Immature natural killer cell (primary cell): ENCODE data around the gene OBSCN. TPM values are rescaled to one million over a fixed set of nuclear protein-coding genes. Genes with fewer than 3 reads are reported as not detected.

Source experiments
- DNase-seq, 3 donors: peaks; one replicate each; pipeline ENCODE4 v3.0.0; 2022; ENCODE audit warnings: mixed read lengths in 1 of 3
- H3K27ac Mint-ChIP-seq, 6 donors: one replicate each; pipeline ENCODE4 v1.8.0; 2020; ENCODE audit warnings: mixed read lengths in 6 of 6, mild to moderate bottlenecking in 5 of 6, inconsistent platforms in 4 of 6, moderate library complexity in 3 of 6
- H3K27me3 Mint-ChIP-seq, 3 donors: one replicate each; pipeline ENCODE4 v1.8.0; 2020 to 2021; ENCODE audit warnings: low read depth in 3 of 3, mild to moderate bottlenecking in 3 of 3, mixed read lengths in 3 of 3, moderate library complexity in 3 of 3, inconsistent platforms in 1 of 3
- H3K36me3 Mint-ChIP-seq, 3 donors: one replicate each; pipeline ENCODE4 v1.8.0; 2020; ENCODE audit warnings: mixed read lengths in 3 of 3, inconsistent platforms in 2 of 3, mild to moderate bottlenecking in 2 of 3
- H3K4me1 Mint-ChIP-seq, 2 donors: one replicate each; pipeline ENCODE4 v1.8.0; 2020; ENCODE audit warnings: inconsistent platforms in 2 of 2, mild to moderate bottlenecking in 2 of 2, mixed read lengths in 2 of 2, moderate library complexity in 1 of 2
- H3K4me3 Mint-ChIP-seq, 5 donors: one replicate each; pipeline ENCODE4 v1.8.0; 2020; ENCODE audit warnings: mild to moderate bottlenecking in 5 of 5, mixed read lengths in 5 of 5, inconsistent platforms in 3 of 5, moderate library complexity in 3 of 5
- H3K9me3 Mint-ChIP-seq, 6 donors: one replicate each; pipeline ENCODE4 v1.8.0; 2020; ENCODE audit warnings: mild to moderate bottlenecking in 6 of 6, mixed read lengths in 6 of 6, inconsistent platforms in 4 of 6, moderate library complexity in 3 of 6
- polyA plus RNA-seq, 3 donors: library from polyadenylated mRNA; unstranded; fragments of 300-500 nt; fragmentation: Illumina TruSeq; gene quantifications; one replicate each; pipeline ENCODE4 v1.2.3, GENCODE V29; 2021

The OBSCN gene
- polyA plus RNA-seq, 3 donors from 2014 or later = 0.19 to 1.9 TPM; not detected in 1

- Mint-ChIP-seq H3K27me3 (peaks cover 0 to 6% (median 3%) of the 10 kb centered on the region in 3 donors), H3K27ac (no peak overlapping the region), H3K36me3 (no peaks in the 10 kb centered on the region), H3K4me1 (peaks cover 0 to 10% of the 10 kb centered on the region in 2 donors), H3K4me3 (no peak overlapping the region), H3K9me3 (no peaks in the 10 kb centered on the region)
- no peak for DNase-seq
Observed at GRCh38 chr1:228276901-228277490, 69.2 kb downstream of the OBSCN start.

DNA sequence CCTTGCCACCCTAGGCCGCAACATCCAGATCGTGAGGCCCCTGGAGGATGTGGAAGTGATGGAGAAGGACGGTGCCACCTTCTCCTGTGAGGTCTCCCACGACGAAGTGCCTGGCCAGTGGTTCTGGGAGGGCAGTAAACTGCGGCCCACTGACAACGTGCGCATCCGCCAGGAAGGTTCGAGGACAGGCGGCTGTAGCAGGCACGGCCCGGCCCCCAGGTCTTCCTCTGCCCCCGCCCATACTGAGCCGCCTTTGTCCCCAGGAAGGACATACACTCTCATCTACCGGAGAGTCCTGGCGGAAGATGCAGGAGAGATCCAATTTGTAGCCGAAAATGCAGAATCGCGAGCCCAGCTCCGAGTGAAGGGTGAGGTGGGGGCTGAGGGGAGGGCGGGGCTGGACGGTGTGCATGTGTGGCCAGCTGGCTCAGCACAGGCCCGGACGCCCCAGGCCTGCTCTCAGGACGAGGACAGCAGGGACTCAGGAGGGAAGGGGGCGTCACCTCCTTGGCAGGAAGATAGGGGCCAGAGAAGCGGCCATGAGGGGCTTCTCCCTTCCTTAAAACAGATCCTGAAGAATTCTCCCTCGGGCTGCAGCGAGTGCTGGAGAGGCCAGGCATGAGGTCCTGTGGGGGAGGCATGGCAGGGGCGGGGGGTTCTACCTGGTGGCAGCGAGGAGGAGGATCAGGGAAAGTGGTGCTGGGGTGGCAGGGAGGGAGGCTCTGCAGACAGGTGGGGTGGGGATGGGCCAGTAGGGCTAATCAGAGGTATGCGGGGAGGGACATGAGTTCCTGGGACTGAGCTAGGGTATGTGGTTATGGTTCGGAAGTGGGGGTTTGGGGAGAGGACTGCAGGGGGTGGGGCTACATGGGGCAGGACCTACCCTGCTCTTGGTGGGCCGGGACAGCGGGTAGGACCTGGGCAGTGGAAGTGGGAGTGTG is 69.9 kb downstream of the OBSCN start:
- H3K9me3 Mint-ChIP-seq = no peaks in the 10 kb centered on the region
- peak overlapping the region in 3 of 5 donors; percentile 14 to 40 (median 35) for H3K4me3 Mint-ChIP-seq
- no peaks in the 10 kb centered on the region for H3K36me3 Mint-ChIP-seq
- DNase-seq = no peak
- H3K27ac Mint-ChIP-seq = no peak overlapping the region
- peaks cover 0 to 10% of the 10 kb centered on the region in 2 donors for H3K4me1 Mint-ChIP-seq
- peaks cover 0 to 4% (median 3%) of the 10 kb centered on the region in 3 donors for H3K27me3 Mint-ChIP-seq

DNA sequence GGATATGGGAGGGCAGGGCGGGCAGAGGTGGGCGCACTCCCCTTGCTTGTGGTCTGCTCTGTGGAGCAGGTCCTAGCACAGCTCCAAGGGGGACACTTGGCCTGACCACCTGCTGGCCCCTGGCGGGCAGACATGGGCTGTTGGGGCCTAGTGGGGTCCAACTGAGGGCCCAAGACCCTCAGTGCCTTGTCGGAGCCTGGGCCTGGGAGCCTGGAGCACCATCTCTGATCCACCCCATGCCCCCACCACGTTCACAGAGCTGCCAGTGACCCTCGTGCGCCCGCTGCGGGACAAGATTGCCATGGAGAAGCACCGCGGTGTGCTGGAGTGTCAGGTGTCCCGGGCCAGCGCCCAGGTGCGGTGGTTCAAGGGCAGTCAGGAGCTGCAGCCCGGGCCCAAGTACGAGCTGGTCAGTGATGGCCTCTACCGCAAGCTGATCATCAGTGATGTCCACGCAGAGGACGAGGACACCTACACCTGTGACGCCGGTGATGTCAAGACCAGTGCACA is 70.6 kb downstream of the OBSCN start:
- no peak for DNase-seq
- H3K27ac Mint-ChIP-seq = no peak overlapping the region
- peaks cover 0 to 10% of the 10 kb centered on the region in 2 donors for H3K4me1 Mint-ChIP-seq
- H3K27me3 Mint-ChIP-seq = peaks cover 0 to 4% (median 3%) of the 10 kb centered on the region in 3 donors
- no peaks in the 10 kb centered on the region for H3K36me3 Mint-ChIP-seq
- H3K4me3 Mint-ChIP-seq = no peak overlapping the region
- no peaks in the 10 kb centered on the region for H3K9me3 Mint-ChIP-seq

DNA sequence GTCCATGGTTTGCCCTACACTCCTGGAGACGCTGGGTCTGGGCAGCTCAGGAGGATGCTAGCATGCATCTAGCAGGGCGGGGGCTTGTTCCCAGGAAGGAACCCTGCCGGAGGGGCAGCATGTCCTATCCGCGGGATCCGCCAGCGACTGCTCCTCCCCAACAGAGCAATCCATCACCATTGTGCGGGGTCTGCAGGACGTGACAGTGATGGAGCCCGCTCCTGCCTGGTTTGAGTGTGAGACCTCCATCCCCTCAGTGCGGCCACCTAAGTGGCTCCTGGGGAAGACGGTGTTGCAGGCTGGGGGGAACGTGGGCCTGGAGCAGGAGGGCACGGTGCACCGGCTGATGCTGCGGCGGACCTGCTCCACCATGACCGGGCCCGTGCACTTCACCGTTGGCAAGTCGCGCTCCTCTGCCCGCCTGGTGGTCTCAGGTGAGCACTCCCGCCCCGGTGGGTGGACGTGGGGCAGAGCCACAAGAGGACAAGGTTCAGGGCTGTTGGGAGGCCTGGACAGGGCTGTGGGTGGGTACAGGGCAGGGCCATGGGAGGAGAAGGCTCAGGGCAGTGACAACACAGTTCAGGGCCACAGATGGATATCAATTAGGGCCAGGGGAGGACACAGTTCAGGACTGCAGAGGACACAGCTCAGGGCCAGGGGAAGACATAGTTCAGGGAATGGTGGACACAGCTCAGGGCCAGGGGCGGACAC is 71.3 kb downstream of the OBSCN start:
- Mint-ChIP-seq H3K27ac (no peak overlapping the region), H3K9me3 (no peaks in the 10 kb centered on the region), H3K4me1 (peaks cover 0 to 10% of the 10 kb centered on the region in 2 donors), H3K27me3 (peaks cover 0 to 4% (median 3%) of the 10 kb centered on the region in 3 donors), H3K36me3 (no peaks in the 10 kb centered on the region), H3K4me3 (no peak overlapping the region)
- no peak for DNase-seq

- H3K36me3 Mint-ChIP-seq = no peaks in the 10 kb centered on the region
- no peak overlapping the region for H3K27ac Mint-ChIP-seq
- peaks cover 0 to 4% (median 3%) of the 10 kb centered on the region in 3 donors for H3K27me3 Mint-ChIP-seq
- H3K9me3 Mint-ChIP-seq = no peaks in the 10 kb centered on the region
- peaks cover 0 to 7% of the 10 kb centered on the region in 2 donors for H3K4me1 Mint-ChIP-seq
- DNase-seq = no peak
- H3K4me3 Mint-ChIP-seq = no peak overlapping the region
Observed at GRCh38 chr1:228279722-228280105, 71.9 kb downstream of the OBSCN start.

- Mint-ChIP-seq H3K4me3 (no peak overlapping the region), H3K9me3 (no peaks in the 10 kb centered on the region), H3K27ac (no peak overlapping the region), H3K27me3 (peaks cover 0 to 3% (median 0%) of the 10 kb centered on the region in 3 donors), H3K36me3 (peaks cover 0 to under 1% (median 0%) of the 10 kb centered on the region in 3 donors), H3K4me1 (peaks cover 0 to 1% of the 10 kb centered on the region in 2 donors)
- no peak for DNase-seq
Observed at GRCh38 chr1:228280106-228280901, 72.5 kb downstream of the OBSCN start.

GRCh38 chr1:228280961-228281591 is 73.2 kb downstream of the OBSCN start:
- Mint-ChIP-seq H3K9me3 (no peaks in the 10 kb centered on the region), H3K27me3 (peaks cover 0 to 3% (median 0%) of the 10 kb centered on the region in 3 donors), H3K27ac (no peak overlapping the region), H3K4me3 (no peak overlapping the region), H3K36me3 (peaks cover 0 to 4% (median 0%) of the 10 kb centered on the region in 3 donors), H3K4me1 (no peaks in the 10 kb centered on the region)
- DNase-seq = no peak

GRCh38 chr1:228281631-228282328 is 73.9 kb downstream of the OBSCN start:
- no peak for DNase-seq
- no peaks in the 10 kb centered on the region for H3K9me3 Mint-ChIP-seq
- no peak overlapping the region for H3K4me3 Mint-ChIP-seq
- H3K4me1 Mint-ChIP-seq = no peaks in the 10 kb centered on the region
- peaks cover 0 to 4% (median 0%) of the 10 kb centered on the region in 3 donors for H3K36me3 Mint-ChIP-seq
- H3K27ac Mint-ChIP-seq = no peak overlapping the region
- H3K27me3 Mint-ChIP-seq = peaks cover 0 to 3% (median 0%) of the 10 kb centered on the region in 3 donors

DNA sequence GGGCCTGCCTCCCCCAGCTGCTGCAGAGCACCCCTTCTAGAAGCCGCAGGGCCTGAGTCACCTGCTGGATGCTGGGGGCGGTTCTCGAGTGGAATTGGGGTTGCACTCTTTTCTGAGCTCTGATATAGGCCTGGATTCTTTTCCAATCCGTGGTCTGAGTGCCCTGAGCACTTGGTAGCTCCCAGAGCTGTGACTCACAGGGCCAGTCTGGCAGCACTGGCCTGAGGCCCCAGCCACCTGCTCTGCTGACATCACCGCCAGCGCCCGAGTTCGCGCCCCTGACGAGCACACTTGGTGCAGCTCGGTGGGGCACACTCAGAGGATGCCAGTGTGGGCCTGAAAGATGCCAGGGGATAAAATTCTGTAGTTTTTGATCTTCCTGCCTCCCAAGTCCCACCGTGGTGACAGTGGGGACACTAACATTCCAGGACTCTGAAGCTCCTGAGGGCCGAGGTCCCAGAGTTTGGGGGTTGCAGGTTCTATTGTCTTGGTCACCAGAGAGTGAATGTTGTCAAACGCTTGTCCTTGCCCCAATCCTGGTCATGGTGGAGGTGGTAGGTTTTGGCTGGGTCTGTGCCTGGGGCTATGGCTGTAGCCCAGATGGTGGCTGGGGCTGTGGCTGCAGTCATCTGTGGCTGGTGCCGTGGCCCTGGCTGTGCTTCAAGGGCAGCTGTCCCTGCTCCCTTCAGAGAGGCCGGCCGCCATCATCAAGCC is 74.6 kb downstream of the OBSCN start:
- Mint-ChIP-seq H3K4me1 (no peaks in the 10 kb centered on the region), H3K27me3 (peaks cover 0 to 3% (median 0%) of the 10 kb centered on the region in 3 donors), H3K9me3 (no peaks in the 10 kb centered on the region), H3K36me3 (peaks cover 0 to 4% (median 0%) of the 10 kb centered on the region in 3 donors), H3K27ac (no peak overlapping the region), H3K4me3 (no peak overlapping the region)
- DNase-seq = no peak

DNA sequence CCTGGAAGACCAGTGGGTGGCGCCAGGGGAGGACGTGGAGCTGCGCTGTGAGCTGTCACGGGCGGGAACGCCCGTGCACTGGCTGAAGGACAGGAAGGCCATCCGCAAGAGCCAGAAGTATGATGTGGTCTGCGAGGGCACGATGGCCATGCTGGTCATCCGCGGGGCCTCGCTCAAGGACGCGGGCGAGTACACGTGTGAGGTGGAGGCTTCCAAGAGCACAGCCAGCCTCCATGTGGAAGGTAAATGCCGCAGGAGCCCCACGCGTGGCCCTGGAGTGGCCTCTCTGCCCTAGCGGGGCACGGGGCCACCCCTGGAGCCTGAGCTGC is 75.2 kb downstream of the OBSCN start:
- H3K9me3 Mint-ChIP-seq = no peaks in the 10 kb centered on the region
- H3K36me3 Mint-ChIP-seq = peaks cover 0 to 4% (median 0%) of the 10 kb centered on the region in 3 donors
- H3K4me1 Mint-ChIP-seq = no peaks in the 10 kb centered on the region
- peaks cover 0 to 3% (median 0%) of the 10 kb centered on the region in 3 donors for H3K27me3 Mint-ChIP-seq
- H3K27ac Mint-ChIP-seq = no peak overlapping the region
- H3K4me3 Mint-ChIP-seq = no peak overlapping the region
- DNase-seq = no peak

- Mint-ChIP-seq H3K4me1 (no peaks in the 10 kb centered on the region), H3K4me3 (no peak overlapping the region), H3K9me3 (no peaks in the 10 kb centered on the region), H3K36me3 (peaks cover 0 to 4% (median 0%) of the 10 kb centered on the region in 3 donors), H3K27me3 (peaks cover 0 to 3% (median 0%) of the 10 kb centered on the region in 3 donors), H3K27ac (no peak overlapping the region)
- DNase-seq = no peak
Observed at GRCh38 chr1:228283476-228284147, 75.8 kb downstream of the OBSCN start.
